CD4-positive, alpha-beta memory T cell (primary cell): ENCODE measurements around the gene STAP2. TPM values are rescaled to one million over a fixed set of nuclear protein-coding genes. Genes with fewer than 3 reads are reported as not detected.
A peak's percentile ranks its signal among the peaks of the same experiment; 100 is the strongest.
"Not testable (repeated sequence)": the region's sequence is repeated elsewhere in the genome, so short reads cannot be mapped to it uniquely, and the experiment has no call there.

Experiments used
- CTCF ChIA-PET: fragments of 350-600 bp; sonication (Branson Sonifier 250); formaldehyde crosslinking; loops from one replicate; lab custom pipeline; 2021; ENCODE audit warnings: inconsistent platforms; ENCODE audit not compliant: partially characterized antibody; lab: Charles Lee
- POLR2A ChIA-PET: fragments of 350-600 bp; sonication (Branson Sonifier 250); formaldehyde crosslinking; loops from one replicate; lab custom pipeline; 2021; ENCODE audit not compliant: partially characterized antibody; lab: Charles Lee
- DNase-seq, 5 donors: peaks; one replicate each; pipeline versions ENCODE4 v3.0.0 to v3.0.0-alpha.2; 2020 to 2022; ENCODE audit warnings: mixed read lengths in 1 of 5
- H3K27ac ChIP-seq: one replicate; pipeline ENCODE4 v1.7.0; 2013; ENCODE audit warnings: low read depth, low read length
- H3K27me3 ChIP-seq: 2 replicates; pipeline ENCODE4 v1.7.0; 2013; ENCODE audit warnings: mild to moderate bottlenecking, low read length, moderate library complexity; ENCODE audit not compliant: insufficient read depth
- H3K36me3 ChIP-seq: 2 replicates; pipeline ENCODE4 v1.7.0; 2013; ENCODE audit warnings: mild to moderate bottlenecking, low read length, moderate library complexity; ENCODE audit not compliant: insufficient read depth
- H3K4me1 ChIP-seq: 2 replicates; pipeline ENCODE4 v1.7.0; 2013; ENCODE audit warnings: mild to moderate bottlenecking, low read length, moderate library complexity; ENCODE audit not compliant: insufficient read depth
- H3K4me3 ChIP-seq, 2 donors: one replicate each; pipeline ENCODE4 v1.7.0; 2013; ENCODE audit warnings: low read length in 2 of 2, mild to moderate bottlenecking in 1 of 2
- H3K9me3 ChIP-seq, 2 donors: one replicate each; pipeline ENCODE4 v1.7.0; 2013; ENCODE audit warnings: low read length in 2 of 2, control low read depth in 1 of 2; ENCODE audit not compliant: control insufficient read depth in 1 of 2
- H3K27ac Mint-ChIP-seq, 7 donors: one replicate each; pipeline ENCODE4 v1.8.0; 2020 to 2021; ENCODE audit warnings: mixed read lengths in 7 of 7, mild to moderate bottlenecking in 6 of 7, inconsistent platforms in 3 of 7, moderate library complexity in 3 of 7
- H3K27me3 Mint-ChIP-seq, 2 donors: one replicate each; pipeline ENCODE4 v1.8.0; 2020 to 2021; ENCODE audit warnings: mixed read lengths in 2 of 2
- H3K36me3 Mint-ChIP-seq, 2 donors: one replicate each; pipeline ENCODE4 v1.8.0; 2020 to 2021; ENCODE audit warnings: mixed read lengths in 2 of 2, inconsistent platforms in 1 of 2, mild to moderate bottlenecking in 1 of 2
- H3K4me1 Mint-ChIP-seq, 4 donors: one replicate each; pipeline ENCODE4 v1.8.0; 2020 to 2021; ENCODE audit warnings: mixed read lengths in 4 of 4, mild to moderate bottlenecking in 1 of 4
- H3K4me3 Mint-ChIP-seq, 8 donors: one replicate each; pipeline ENCODE4 v1.8.0; 2020 to 2021; ENCODE audit warnings: mixed read lengths in 8 of 8, mild to moderate bottlenecking in 7 of 8, moderate library complexity in 6 of 8, inconsistent platforms in 3 of 8
- H3K9me3 Mint-ChIP-seq, 8 donors: one replicate each; pipeline ENCODE4 v1.8.0; 2020 to 2021; ENCODE audit warnings: mixed read lengths in 8 of 8, mild to moderate bottlenecking in 5 of 8, inconsistent platforms in 3 of 8, moderate library complexity in 1 of 8
- intact Hi-C: fragments of 100-400 bp; cut with micrococcal nuclease; formaldehyde crosslinking; loops from one replicate; pipeline ENCODE4 v1.15.1; 2023
- polyA plus RNA-seq, 2 donors: library from polyadenylated mRNA; unstranded; fragments of 300-500 nt; fragmentation: Illumina TruSeq; gene quantifications; one replicate each; pipeline ENCODE4 v1.2.3, GENCODE V29; 2021
- total RNA-seq, 2 experiments: library from RNA; stranded (reverse); gene quantifications; one replicate each; pipeline ENCODE4 v1.2.3, GENCODE V29; 2021

The STAP2 gene
- total and polyA plus RNA-seq, 4 experiments from 2014 or later, result 0.86 to 2.6 (median 2.3) TPM

- intact Hi-C loops, result no loop called here
Measured at GRCh38 chr19:4337906-4338440, 654 bp downstream of the STAP2 start.

GRCh38 chr19:4334929-4335570 is 3.6 kb downstream of the STAP2 start:
- ChIA-PET CTCF (interaction anchor here (4.5 kb wide), 1 partner anchor 18 kb away, joined by 18 read pairs; no protein-coding TSS in a partner anchor), POLR2A (no interaction called here)
- peaks cover 12 to 20% (median 16%) of the 10 kb centered on the region in 4 donors for H3K4me1 Mint-ChIP-seq
- no peaks in the 10 kb centered on the region for H3K36me3 Mint-ChIP-seq
- H3K27ac Mint-ChIP-seq, result peak overlapping the region in 2 of 7 donors; percentile 16 to 49
- Histone ChIP-seq H3K36me3 (no peaks in the 10 kb centered on the region), H3K4me1 (peaks cover 13% of the 10 kb centered on the region), H3K27me3 (no peaks in the 10 kb centered on the region), H3K9me3 (no peaks in the 10 kb centered on the region), H3K4me3 (no peak overlapping the region), H3K27ac (no peak overlapping the region)
- peaks cover 0 to 3% (median 0%) of the 10 kb centered on the region in 8 donors for H3K9me3 Mint-ChIP-seq
- H3K4me3 Mint-ChIP-seq, result no peak overlapping the region
- H3K27me3 Mint-ChIP-seq, result no peaks in the 10 kb centered on the region
- DNase-seq, result no peak
- intact Hi-C loops, result no loop called here

More at GRCh38 chr19:4337906-4338440, 654 bp downstream of the STAP2 start:
- H3K27ac ChIP-seq, result peak overlapping the region; percentile 42
- peaks cover 0 to 3% (median 0%) of the 10 kb centered on the region in 8 donors for H3K9me3 Mint-ChIP-seq
- peak overlapping the region; percentile 52 to 66 for H3K4me3 ChIP-seq
- no peaks in the 10 kb centered on the region for H3K27me3 ChIP-seq
- H3K4me1 ChIP-seq, result peaks cover 19% of the 10 kb centered on the region
- H3K9me3 ChIP-seq, result no peaks in the 10 kb centered on the region
- peaks cover 0 to 4% of the 10 kb centered on the region in 2 donors for H3K36me3 Mint-ChIP-seq
- ChIA-PET POLR2A (interaction anchor here (0.6 to 1.4 kb wide), 2 partner anchors 26 to 62 kb away, joined by 3 read pairs; partner anchors contain the start of gene SH3GL1), CTCF (interaction anchor here (2.2 to 4.5 kb wide), 2 partner anchors 15 to 71 kb away, joined by 9 to 18 read pairs; no protein-coding TSS in a partner anchor)
- peak overlapping the region; percentile 82 to 98 (median 86) for H3K4me3 Mint-ChIP-seq
- H3K36me3 ChIP-seq, result no peaks in the 10 kb centered on the region
- no peaks in the 10 kb centered on the region for H3K27me3 Mint-ChIP-seq
- H3K4me1 Mint-ChIP-seq, result peaks cover 16 to 31% (median 23%) of the 10 kb centered on the region in 4 donors
- no peak for DNase-seq
- H3K27ac Mint-ChIP-seq, result peak overlapping the region; percentile 41 to 95 (median 82)

- intact Hi-C loops, result no loop called here
- no peak for DNase-seq
- no peaks in the 10 kb centered on the region for H3K36me3 ChIP-seq
- no peaks in the 10 kb centered on the region for H3K27me3 ChIP-seq
- no peak overlapping the region for H3K4me3 ChIP-seq
- H3K9me3 ChIP-seq, result no peaks in the 10 kb centered on the region
- ChIA-PET CTCF (interaction anchor here (1.4 to 2.4 kb wide), 2 partner anchors 9 to 23 kb away, joined by 4 to 7 read pairs; no protein-coding TSS in a partner anchor), POLR2A (no interaction called here)
- H3K4me1 Mint-ChIP-seq, result peaks cover 10 to 29% (median 20%) of the 10 kb centered on the region in 4 donors
- H3K27ac ChIP-seq, result no peak overlapping the region
- peaks cover 0 to 5% of the 10 kb centered on the region in 2 donors for H3K36me3 Mint-ChIP-seq
- peak overlapping the region in 4 of 8 donors; percentile 25 to 66 (median 42) for H3K4me3 Mint-ChIP-seq
- H3K27me3 Mint-ChIP-seq, result peaks cover 0 to 3% of the 10 kb centered on the region in 2 donors
- peaks cover 19% of the 10 kb centered on the region for H3K4me1 ChIP-seq
- H3K27ac Mint-ChIP-seq, result peak overlapping the region in 3 of 7 donors; percentile 32 to 99 (median 42)
- peaks cover 0 to 3% (median 0%) of the 10 kb centered on the region in 8 donors for H3K9me3 Mint-ChIP-seq
Measured at GRCh38 chr19:4329858-4330257, 8.8 kb downstream of the STAP2 start.

GRCh38 chr19:4328991-4329681 is 9.5 kb downstream of the STAP2 start:
- ChIA-PET POLR2A (interaction anchor here (1.3 to 1.8 kb wide), 2 partner anchors 27 to 82 kb away, joined by 6 to 7 read pairs; partner anchors contain the start of genes TMIGD2 and YJU2), CTCF (interaction anchor here (1.4 to 2.4 kb wide), 3 partner anchors 8 to 71 kb away, joined by 4 to 7 read pairs (median 6); partner anchors contain the start of gene SH3GL1)
- Mint-ChIP-seq H3K4me3 (peak overlapping the region; percentile 77 to 91 (median 82)), H3K4me1 (peaks cover 8 to 29% (median 20%) of the 10 kb centered on the region in 4 donors), H3K27ac (peak overlapping the region in 5 of 7 donors; percentile 56 to 99 (median 89))
- H3K27ac ChIP-seq, H3K27me3 ChIP-seq, H3K36me3 ChIP-seq, H3K9me3 Mint-ChIP-seq, H3K9me3 ChIP-seq, H3K27me3 Mint-ChIP-seq, H3K36me3 Mint-ChIP-seq: not testable (repeated sequence)
- Histone ChIP-seq H3K4me3 (peak overlapping the region in 1 of 2 donors; percentile 59), H3K4me1 (peaks cover 19% of the 10 kb centered on the region)
- intact Hi-C loops, result loop anchor here (1.0 kb wide), 3 partner anchors 14 to 62 kb away; partner anchors contain the start of gene MPND
- DNase-seq, result peak in 1 of 5 donors; percentile 20

- CTCF ChIA-PET, result interaction anchor here (0.7 to 1.4 kb wide), 4 partner anchors 14 to 72 kb away, joined by 3 to 8 read pairs (median 6); partner anchors contain the start of genes MPND and SH3GL1
- Histone ChIP-seq H3K4me3 (peak overlapping the region; percentile 59 to 61), H3K36me3 (no peaks in the 10 kb centered on the region), H3K27ac (no peak overlapping the region), H3K9me3 (no peaks in the 10 kb centered on the region), H3K27me3 (no peaks in the 10 kb centered on the region), H3K4me1 (peaks cover 19% of the 10 kb centered on the region)
- DNase-seq, result peak; percentile 88 to 93 (median 92)
- H3K27me3 Mint-ChIP-seq, result peaks cover 0 to 3% of the 10 kb centered on the region in 2 donors
- H3K36me3 Mint-ChIP-seq, result peaks cover 0 to 5% of the 10 kb centered on the region in 2 donors
- peak overlapping the region; percentile 72 to 99 (median 89) for H3K27ac Mint-ChIP-seq
- peaks cover 8 to 29% (median 20%) of the 10 kb centered on the region in 4 donors for H3K4me1 Mint-ChIP-seq
- peak overlapping the region; percentile 77 to 91 (median 82) for H3K4me3 Mint-ChIP-seq
- POLR2A ChIA-PET, result interaction anchor here (0.8 to 1.8 kb wide), 6 partner anchors 15 to 143 kb away, joined by 3 to 25 read pairs (median 5); partner anchors contain the start of genes CHAF1A, HDGFL2, MPND and TMIGD2
- intact Hi-C loops, result loop anchor here (1.0 kb wide), 3 partner anchors 15 to 61 kb away; partner anchors contain the start of gene MPND
- H3K9me3 Mint-ChIP-seq, result peaks cover 0 to 5% (median 0%) of the 10 kb centered on the region in 8 donors
Measured at GRCh38 chr19:4328243-4328990, 10.2 kb downstream of the STAP2 start.

GRCh38 chr19:4327877-4328242 is 10.8 kb downstream of the STAP2 start:
- Mint-ChIP-seq H3K27ac (peak overlapping the region; percentile 19 to 99 (median 73)), H3K4me1 (peaks cover 8 to 29% (median 20%) of the 10 kb centered on the region in 4 donors), H3K36me3 (peaks cover 0 to 5% of the 10 kb centered on the region in 2 donors), H3K4me3 (peak overlapping the region; percentile 74 to 91 (median 82)), H3K27me3 (peaks cover 0 to 3% of the 10 kb centered on the region in 2 donors), H3K9me3 (peaks cover 0 to 5% (median 0%) of the 10 kb centered on the region in 8 donors)
- POLR2A ChIA-PET, result interaction anchor here (0.8 to 1.8 kb wide), 6 partner anchors 15 to 144 kb away, joined by 3 to 25 read pairs (median 5); partner anchors contain the start of genes CHAF1A, HDGFL2, MPND and TMIGD2
- H3K27ac ChIP-seq, result no peak overlapping the region
- H3K4me3 ChIP-seq, result peak overlapping the region; percentile 58 to 61
- peaks cover 19% of the 10 kb centered on the region for H3K4me1 ChIP-seq
- H3K36me3 ChIP-seq, result no peaks in the 10 kb centered on the region
- no peak for DNase-seq
- CTCF ChIA-PET, result interaction anchor here (0.7 to 1.4 kb wide), 4 partner anchors 15 to 73 kb away, joined by 3 to 8 read pairs (median 6); partner anchors contain the start of genes MPND and SH3GL1
- no peaks in the 10 kb centered on the region for H3K27me3 ChIP-seq
- no peaks in the 10 kb centered on the region for H3K9me3 ChIP-seq
- intact Hi-C loops, result loop anchor here (1.0 kb wide), 3 partner anchors 15 to 61 kb away; partner anchors contain the start of gene MPND
